HG03432 (cell line): ENCODE results near the gene LRTM2.
A peak's percentile ranks its signal among the peaks of the same experiment; 100 is the strongest.

Source experiments
- ATAC-seq: cut with Tn5 transposase; IDR thresholded peaks from one replicate; pipeline ENCODE4 v1.9.1; 2021; ENCODE audit warnings: mild to moderate bottlenecking, moderate library complexity; ENCODE audit not compliant: unreplicated experiment

LRTM2 gene

DNA sequence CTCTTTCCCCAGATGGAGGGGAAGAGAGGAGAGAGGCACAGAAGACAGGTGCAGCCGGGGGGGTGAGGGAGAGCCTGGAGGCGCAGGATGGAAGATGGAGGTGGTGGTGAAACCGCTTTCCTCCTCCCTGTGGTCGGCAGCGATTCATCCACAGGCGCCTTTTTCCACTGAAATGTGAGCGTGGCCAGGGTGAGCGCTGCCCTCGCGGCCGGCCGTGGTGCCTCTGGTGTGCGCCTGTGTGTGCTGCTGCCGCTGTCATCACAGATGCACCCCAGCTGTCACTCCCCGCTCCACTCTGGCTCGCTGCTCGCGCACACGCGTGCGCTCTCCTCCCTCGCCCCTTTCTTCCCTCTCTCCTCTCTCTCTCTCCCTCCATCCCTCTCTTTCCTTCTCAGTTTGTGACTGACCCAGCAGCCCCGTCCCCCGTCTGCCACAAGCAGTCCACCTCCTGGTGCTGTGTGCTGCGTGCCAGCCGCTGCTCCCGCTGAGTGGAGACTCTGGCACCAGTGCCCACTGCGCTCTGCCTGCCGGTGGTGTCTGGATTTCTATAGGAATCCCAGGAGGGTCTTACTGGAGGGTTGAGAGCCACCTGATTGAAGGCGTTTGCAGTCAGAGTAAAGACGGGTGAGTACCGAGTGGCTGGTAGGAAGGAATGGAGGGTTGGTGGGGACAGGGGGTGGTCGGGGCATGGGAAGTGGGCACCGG, at the start of gene LRTM2:
Gene LRTM2, plus strand, starts transcription at position 375 of the 705 bp plus-strand sequence. CDS start 7,584 bp downstream, outside the sequence.
- ATAC-seq, result no peak

DNA sequence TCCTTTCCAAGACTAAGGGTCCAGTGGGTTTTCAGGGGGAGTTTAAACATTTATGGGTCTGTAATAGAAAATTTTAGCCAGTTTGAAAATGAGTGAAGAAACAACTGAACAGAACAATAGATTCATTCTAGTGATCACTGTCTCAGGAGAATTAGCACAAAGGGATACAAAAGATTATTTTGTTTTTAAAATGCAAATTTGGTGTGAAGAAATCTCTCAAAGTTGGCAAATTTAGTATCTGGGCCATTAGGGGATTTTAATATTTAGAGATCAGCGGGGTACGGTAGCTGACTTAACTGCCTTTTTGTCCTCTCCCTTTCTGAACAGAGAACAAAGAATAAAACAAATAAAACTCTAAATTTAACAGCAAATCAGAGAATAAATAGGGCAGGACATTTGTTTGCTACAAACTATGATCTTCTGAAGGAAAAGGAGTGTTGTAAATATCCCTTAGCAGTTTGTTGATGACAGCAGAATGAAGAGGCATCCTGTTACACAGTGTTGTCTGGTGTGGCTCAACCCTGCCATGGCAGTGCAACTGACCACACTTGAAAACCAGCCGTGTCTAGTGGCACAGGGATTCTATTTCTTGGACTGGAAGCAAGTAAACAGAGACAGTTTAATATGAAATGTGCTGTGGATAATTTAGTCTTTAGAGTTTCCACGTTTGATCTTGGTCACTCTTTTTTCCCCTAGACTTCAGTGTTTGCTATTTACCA, 46.3 kb upstream of the LRTM2 start:
- ATAC-seq, result no peak

DNA sequence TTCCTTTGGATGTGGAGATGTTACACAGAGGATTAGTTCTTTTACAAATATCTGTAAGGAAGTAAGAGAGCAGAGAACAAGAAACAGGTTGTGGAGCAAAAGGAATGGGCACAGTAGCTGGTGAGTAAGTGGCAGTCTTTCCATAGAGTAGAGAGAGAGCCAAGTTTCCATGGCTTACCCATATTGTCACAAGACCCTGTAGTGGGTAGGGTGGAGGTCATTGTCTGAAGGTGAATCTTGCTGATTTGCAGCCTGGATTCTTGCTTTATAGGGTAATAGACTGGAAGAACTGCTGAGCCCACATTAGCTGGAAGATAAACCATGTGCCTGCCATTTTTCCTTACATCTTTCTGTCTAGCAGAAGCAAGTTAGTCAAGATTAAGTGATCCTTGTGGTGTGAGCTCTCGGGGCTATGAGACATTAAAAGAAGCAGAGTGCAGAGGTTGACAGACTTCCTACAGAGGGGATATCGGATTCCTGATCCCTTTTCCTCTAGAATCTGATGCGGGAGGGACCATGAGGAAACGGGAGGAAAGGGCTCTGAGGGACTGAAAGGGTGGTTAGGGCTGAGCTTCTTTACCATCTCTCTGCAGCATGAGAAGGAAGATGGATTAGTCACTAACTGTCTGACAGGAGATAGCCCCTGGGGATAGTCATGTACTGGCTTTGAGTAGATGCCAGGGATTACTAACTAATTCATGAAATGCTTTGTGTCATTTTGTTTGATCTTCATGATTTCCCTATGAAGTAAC, 44.0 kb upstream of the LRTM2 start:
- no peak for ATAC-seq

DNA sequence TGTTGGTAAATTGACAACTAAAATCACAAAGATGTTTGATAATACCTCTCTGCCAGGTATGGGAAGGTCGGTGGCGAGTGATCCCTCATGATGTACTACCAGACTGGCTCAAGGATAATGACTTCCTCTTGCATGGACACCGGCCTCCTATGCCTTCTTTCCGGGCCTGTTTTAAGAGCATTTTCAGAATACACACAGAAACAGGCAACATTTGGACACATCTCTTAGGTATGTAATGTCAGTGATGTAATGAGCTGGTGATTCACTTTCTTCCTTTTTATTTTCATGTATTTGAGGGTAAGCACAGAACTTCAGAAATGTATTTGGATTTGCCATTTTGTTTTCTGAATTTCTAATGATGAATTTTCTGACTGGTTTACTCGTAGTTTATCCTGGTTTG, 42.6 kb upstream of the LRTM2 start:
- ATAC-seq, result no peak

DNA sequence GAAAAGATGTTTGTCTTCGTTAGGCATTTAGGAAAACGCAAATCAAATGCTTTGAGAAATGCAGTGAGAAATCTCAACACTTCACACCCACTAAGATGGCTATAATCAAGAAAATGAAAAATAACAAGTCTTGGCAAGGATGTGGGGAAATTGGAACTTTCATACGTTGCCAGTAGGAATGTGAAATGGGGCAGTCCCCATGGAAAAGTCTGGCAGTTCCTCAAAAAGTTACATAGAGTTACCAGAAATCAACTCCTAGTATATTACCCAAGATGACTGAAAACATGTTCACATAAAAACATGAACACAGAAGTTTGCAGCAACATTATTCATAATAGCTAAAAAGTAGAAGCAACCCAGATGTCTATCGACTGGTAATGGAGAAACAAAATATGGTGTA, 41.5 kb upstream of the LRTM2 start:
- no peak for ATAC-seq

DNA sequence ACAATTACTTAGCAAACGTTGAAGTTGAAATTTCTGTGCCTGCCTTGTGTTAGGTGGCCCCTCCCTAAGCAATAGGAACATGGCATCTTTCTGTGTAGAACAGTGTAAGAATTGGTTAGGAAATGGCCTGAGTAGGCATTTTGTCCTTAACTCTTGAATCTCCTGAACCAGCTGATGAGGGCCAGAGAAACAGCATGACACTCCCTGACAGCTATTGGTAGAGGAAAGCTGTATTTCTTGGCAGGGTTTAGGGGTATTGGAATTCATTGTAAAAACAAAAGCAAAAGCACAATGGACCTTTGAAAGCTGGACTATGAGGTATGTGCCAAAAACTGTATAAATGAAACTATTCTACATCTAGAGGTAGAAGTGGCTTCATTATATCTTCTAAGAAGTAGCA, 40.6 kb upstream of the LRTM2 start:
- ATAC-seq, result no peak

DNA sequence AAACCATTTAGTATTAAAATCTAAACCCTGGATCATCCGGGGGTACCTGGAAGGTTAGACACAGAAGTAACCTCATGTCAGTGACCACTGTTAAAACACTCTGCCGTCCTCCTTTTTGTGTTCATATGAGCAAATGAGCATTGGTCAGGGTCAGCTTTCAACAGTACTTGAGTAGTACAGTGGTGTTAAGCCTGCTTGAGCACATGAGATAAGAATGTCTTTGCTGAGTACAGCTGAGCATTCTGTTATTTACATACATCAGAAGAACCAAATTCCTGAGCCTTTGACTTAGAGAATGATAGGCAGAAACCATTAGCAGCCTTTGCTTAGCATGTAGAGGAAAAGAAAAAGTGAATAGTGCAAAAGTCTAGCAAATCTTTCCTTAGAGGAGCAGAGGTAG, 38.6 kb upstream of the LRTM2 start:
- ATAC-seq, result no peak

DNA sequence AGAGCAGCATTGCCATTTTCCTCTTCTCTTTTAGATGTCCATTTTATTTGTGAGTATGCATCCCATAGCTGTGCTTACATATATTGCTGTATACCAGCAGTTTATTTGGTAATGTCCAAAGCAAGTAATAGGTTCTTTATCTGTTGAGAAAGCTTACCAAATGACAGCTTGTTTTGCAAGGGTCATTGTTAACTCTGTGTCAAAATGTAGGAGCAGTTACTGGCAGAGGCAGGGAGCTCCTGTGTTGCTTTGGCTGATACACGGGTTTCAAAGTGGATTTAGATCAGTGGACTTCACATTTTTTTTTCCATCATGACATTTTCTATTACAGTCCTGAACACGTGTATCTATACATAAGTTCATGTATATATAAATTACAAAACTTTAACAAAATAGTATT, 38.1 kb upstream of the LRTM2 start:
- ATAC-seq, result no peak

DNA sequence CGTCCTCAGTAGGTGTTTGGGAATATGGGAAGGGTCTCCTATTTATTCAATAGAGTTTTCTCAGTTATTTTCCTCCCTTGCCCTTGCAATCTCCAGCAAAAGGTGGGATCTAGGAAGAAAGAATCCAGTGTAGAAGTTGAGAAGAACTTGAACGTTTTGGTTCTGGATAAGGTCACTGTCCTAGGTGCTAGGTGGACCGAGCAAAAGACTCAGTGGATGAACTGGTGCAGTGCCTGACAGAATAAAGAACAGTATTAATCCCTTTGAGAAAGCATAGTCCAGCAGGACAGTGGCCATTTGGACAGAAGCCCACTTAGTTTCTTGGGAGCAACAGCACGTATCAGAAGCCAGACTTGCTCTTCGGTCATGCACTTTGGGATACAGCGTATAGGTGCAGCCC, 32.7 kb upstream of the LRTM2 start:
- no peak for ATAC-seq

DNA sequence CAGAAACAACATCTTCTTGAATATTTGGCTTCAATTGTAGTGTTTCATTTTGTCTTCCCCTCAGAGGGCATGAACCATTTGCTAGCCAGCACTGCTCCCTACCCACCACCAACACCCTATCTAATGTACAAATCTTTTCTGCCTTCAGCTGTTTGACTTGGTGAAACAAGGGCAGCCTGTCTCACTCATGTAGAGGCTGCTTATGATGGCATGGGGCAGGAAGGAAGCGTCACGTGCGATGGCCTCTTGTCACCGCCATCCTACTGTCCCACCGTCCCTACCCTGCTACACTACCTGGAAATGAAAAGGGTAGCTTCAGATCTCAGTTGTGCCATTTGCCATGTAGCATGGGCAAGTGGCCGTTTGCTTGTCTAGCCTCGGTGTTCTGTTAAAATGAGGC, 29.9 kb upstream of the LRTM2 start:
- ATAC-seq, result no peak

DNA sequence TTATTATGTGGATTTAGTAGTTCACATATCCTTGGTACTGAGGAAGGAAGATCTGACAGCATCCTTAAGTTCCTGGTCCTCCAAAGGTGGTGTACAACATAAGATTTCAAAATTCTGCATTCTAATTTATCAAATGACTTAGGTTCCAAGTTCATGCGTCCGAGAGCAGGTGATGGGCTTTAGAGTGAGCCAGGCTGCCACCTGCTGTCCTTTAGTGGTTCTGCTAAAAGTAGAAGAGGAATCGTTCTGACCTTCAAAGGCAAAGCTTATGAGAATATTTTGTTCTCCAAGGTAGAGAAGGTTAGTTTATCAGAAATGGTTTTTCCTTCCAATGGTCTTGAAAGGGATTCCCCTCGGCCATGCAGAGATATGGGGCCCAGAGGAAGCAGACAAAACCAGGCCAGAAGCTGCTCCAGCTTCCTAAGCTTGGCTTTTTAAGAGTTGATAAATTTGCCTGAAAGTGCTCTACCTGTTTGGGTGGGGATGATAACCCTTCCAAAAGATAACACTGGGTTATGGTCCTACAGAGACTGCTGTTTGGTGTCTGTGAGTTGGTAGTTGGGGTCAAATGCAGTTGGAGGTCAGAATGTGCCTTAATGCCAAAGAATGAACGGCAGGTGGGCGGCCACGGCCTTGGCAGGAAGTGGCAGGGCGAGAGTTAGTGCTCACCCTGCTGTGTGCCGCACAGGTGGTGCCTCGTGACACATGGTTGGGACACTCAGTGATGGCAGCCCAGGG, 29.1 kb upstream of the LRTM2 start:
- no peak for ATAC-seq

DNA sequence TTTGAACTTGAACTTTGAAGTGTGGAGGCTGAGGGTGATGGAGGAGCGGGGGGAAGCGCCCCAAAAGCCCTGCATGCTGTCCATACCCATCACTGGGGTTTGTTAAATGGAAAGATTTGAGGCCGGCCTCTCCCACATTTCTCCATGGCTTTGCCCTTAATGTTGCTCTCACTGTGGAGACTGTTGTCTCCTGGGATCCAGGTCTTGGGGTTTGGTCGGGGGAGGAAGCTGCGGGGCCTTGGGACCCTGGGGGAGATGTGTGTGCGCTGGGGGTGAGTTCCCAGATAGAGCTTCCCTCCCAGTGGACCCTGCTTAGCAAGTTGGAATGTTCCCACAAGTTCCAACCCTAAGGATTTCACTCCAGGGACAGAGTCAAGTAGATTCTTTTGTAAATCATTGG, 28.0 kb upstream of the LRTM2 start:
- no peak for ATAC-seq

DNA sequence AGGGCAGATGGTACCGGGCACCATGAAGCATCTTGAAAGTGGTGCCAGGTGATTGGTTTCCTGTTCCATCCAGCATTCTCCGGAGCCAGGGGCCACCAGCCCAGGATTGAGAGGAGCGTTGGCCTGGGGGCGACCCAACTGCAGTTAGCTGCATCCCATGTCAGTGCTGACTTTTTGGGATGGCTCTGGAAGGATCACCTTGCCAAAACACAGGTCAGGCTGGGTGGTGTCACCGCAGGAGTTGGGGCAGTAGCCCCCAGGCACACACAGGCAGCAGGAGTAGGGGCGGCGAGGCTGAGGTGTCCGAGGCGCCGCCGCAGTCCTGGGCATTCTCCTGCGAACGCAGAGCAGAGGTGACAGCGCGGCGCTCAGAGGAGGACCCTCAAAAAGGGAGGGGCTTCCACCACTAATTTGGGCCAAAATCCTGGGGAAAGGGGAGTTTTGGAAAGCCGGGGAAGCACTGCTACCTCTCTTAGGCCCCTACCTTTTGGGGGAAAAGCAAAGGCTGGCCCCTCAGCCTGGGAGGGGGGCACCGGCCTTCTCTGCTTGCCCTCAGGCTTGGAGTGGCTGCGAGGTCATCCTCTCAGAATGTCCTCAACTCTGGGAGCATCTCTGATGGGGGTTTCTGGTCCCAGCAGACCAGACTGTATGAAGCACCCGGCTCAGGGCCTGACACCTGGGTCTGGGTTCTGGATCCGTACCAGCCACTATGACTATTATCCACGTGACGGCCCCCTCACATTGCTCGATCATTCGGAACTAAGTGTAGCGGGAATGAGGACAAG, 26.7 kb upstream of the LRTM2 start:
- ATAC-seq, result no peak

DNA sequence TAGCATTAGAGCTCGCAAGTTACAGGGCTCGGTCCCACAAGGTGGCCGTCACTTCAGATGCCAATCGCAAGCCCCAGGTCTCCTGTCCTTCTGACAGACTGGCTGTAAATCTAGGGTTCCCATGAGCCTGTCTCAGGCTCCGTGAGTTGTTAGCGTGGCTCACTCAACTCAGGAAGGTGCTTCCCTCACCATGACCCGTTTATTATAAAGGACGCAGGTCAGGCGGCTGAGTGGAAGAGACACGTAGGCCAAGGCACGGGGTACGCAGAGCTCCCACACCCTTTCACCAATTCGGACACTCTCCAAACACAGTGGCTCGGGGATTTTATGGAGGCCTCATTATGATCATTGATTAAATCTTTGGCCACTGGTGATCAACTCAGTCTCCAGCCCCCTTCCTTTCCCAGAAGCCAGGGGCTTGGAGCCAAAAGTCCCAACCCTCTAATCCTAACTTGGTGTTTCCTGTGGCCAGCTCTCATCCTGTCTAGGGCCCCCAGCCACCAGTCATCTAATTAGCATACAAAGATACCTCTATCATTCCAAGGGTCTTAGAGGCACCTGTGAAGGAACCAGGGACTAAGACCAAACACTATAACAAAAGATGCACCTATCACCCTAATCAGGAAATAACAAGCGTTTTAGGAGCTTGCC, 25.8 kb upstream of the LRTM2 start:
- ATAC-seq, result no peak

DNA sequence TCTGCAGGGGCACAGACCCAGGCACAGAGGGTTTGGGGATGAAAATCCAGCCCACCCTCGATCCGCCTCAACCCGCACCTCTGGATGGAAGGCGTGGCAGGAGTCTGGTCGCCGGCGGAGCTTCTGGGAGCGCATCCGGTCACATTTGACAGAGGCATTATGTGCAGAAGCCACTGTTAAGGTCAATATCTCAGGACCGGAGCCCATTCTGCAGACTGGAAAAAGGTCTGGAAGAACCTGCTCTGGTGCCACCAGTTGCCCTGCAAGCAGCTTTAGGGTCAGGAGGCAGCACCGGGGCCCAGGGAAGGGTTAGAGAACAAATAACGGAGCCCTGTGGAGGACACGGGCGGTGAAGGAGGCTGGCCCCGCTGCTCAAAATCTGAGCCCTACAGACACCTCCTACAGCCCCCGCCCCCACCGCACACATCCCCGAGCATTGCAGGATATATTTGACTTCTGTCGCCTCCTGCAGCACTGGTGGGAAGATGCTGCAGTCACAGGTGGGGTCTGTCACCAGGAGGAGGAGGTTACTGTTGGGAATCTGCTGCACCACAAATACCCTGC, 25.1 kb upstream of the LRTM2 start:
- no peak for ATAC-seq

DNA sequence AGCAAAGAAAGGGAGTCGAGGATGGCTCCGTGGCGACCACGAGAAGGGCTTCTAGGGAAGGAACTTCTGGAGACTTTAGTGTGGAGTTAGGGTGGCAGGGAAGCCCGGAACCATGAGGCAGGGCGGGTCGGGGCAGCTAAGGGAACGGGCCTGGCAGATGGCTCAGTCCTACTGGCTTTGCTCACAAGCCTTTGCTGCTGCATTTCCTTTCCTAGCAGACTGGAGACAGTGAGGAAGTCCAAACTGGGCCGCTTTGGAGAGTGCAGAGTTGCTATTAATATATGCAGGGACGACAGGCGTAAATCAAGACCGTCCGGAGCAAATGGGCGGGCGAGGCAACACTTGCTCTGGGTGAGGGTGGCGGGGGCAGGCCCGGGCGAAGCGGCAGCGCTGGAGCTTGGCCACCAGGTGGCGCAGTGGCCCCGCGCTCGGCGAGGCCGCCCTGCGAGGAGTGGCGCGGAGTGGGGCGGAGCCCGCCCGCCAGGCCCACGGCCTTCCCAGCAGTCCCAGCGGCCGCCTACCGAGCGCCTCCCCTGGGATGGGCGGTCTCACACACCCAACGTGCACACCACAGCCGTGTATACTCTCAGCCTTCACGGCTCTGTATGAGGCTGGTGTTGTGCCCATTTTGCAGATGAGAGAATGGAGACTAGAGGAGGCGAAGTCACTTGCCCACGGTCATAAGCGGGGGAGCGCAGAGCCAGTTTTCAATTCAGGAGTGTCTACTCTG, 24.4 kb upstream of the LRTM2 start:
- peak; percentile 93 for ATAC-seq

DNA sequence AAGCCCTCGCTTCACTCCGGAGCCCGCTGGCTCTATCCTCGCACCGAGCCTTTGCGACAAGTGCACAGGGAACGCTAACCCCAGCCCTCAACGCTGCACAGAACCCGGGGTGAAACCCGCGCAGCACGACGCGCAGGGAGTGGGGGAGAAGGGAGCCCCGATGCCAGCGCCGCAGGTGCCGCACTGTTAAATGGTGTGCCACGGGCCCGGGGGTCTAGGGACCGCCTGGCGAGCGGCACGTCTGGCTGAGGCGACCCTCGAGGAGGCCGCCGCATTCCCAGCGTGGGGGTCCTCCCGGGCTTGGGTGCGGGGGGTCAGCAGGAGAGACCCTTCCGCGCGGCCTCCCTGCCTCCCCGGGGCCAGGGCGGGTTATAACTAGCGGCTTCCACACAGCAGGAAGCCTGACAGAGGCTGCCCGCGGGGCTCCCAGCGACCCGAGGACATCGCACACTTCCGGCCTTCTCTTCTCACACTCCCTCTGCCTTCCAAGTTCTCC, 23.8 kb upstream of the LRTM2 start:
- ATAC-seq, result peak; percentile 24

DNA sequence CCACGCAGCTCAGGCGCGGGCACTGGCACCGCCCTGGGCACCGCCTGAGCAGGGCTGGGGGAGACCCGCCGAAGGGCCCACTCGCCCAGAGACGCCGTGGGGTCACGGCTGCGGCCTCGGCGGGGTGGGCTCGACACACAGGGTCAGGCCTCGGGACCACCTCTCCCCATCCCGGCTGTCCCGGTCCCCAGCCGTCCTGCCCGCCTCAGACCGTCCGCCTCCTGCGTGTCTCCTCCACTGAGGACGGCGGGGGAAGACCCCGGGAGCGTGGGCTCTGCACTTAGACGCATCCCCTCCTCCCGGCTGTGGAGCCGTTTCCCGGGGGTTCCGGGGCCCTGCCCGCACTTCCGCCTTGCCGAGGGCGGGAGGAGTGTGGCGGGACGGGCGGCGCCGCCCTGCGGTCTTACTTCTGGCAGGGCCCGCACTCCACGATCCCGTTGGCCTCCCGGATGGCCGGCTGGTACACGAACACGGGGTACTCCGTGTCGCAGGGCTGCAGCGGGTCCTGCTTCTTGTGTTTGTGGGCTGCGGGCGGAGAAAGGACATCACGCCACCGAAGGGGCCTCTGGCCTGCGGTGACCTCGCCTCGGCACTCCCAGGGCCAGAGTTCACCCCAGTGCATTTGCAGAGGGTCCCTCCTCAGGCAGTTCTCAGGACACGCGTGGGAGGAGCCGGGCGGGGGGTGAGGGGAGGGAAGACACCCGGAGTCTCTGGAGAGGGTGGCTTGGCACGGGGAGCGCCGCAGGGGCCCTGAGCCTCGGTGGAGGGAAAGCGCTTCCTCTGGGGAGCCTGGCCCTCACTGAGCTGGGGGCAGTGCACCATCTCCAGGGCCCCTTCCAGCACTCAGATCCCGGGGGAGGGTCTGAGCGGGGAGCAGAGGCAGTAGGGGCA, 23.1 kb upstream of the LRTM2 start:
- ATAC-seq, result peak; percentile 22
